Measurements from ENCODE around the gene ART3. TPM values are rescaled to one million over a fixed set of nuclear protein-coding genes. Genes with fewer than 3 reads are reported as not detected.

ART3 gene
- total and polyA plus RNA-seq, 2 of the 8 experiments (the other 6 are each of a cell fraction or from before 2014, with no cell fraction given), result 0.21 to 0.63 TPM

DNA sequence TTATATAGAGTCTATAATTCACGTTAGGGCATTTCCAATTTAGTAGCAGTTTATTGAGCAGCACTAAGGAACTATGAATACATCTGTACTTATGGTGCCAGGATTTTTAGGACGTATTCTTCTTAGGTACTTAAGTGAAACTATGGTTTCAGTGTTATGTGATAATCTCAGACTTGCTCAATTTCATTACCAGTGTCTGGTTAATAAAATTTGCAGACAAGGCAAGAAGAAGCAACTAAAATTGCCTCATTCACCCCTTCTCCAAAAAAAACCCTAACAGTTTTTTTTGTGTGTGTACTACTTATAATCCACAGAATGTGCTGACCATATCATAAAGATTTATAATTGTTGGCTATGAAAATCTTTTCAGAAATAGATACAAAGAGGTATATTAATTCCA, 45.2 kb upstream of the ART3 start (continued):
- TF ChIP-seq CHD7 (IDR thresholded peaks at IDR 0.05; ENCODE audit: insufficient replicate concordance, low read length) (no peak), HDAC2 (IDR thresholded peaks at IDR 0.05; ENCODE audit: borderline replicate concordance in 1 of 2, low read depth in 2 of 2, low read length in 2 of 2) (no peak), GABPA (IDR thresholded peaks at IDR 0.05; ENCODE audit: borderline replicate concordance, insufficient read depth, low read length) (no peak), TEAD4 (IDR thresholded peaks at IDR 0.05; ENCODE audit: low read depth, low read length) (no peak), RAD21 (IDR thresholded peaks at IDR 0.05 in 1 of 2, conservative IDR thresholded peaks at IDR 0.05 in 1 of 2; ENCODE audit: low read depth in 2 of 2, low read length in 2 of 2) (no peak)
